ENCODE results near the gene GKN1.
A peak's percentile ranks its signal among the peaks of the same experiment; 100 is the strongest.

GKN1 gene

DNA sequence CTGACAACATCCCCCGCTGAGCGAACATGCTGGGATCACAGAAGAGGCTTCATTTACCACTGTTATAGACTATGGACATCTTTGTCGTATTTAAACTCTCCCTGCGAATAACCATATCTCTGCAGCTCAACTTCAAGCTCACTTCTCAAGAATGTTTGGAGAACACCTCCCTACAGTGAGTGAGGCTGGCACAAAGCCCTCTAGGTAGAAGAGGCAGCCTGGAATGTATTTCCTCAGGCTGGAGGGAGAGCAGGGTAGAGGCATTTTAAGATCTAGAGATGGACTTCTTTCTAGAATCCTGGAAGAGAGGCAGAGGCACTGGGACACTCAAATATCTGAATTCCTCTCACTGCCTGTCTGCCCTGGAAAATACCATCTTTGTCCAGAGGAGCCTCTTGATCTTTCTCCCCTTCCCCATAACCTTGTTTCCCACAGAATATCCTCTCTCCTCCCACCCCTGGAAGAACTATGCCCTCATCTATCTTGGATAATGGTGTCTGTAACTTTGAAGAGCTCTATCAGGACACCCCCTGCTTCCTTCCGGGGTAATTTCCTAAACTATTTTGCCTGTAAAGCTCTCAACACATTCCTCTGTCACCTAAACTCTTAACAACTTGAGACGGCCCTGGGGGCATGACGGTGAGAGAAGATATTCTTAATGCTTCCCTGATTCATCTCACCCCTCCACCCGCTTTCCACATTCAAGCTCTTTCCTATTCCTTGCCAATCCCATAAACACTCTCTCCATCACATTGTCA is 36.2 kb downstream of the GKN1 start:
- DNase-seq, result no peak

GRCh38 chr2:69011611-69012157 is 37.2 kb downstream of the GKN1 start:
- DNase-seq, result no peak

DNA sequence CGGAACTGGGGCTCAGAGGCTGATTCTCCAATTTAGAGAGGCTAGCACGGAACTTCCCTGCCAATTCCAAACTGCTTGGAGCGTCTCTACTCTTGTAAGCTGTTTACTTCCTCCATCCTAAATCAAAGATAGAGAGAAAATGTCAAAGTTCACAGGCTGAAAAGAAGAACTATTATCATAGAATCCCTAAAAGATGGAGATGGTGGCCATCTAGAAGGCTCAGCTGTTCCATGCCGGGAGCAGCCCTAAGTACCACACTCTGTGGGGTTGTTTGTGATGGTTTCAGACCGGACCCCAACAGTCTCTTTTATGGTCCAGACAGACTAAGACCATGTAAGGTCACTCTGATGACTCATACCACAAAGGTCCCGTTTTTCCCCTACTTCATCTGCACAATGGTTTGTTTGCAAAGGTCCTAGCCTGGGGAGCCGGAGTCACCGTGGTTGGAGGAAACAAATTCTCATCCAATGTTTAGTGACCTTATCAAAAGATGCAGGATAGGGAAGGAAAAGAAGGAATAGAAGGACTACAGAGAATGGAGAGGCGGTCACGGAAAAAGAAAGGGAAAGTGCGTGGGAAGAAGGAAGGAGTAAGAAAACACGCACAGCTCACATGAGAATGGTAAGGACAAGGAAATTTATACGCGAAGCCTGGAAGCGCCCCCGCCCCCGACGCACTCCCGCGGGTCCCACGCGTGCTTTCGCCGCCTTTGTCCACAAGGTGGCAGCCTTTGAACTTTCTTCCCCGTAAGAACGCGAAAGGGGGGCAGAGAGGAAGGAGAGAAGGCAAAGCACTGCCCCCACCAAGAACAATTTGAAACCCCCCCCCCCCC is 38.1 kb downstream of the GKN1 start:
- DNase-seq, result no peak

GRCh38 chr2:69013142-69013839 is 38.9 kb downstream of the GKN1 start, which contains the start of gene ANTXR1:
Gene ANTXR1 (plus strand): TSS chr2:69013179. CDS start chr2:69013500, 321 bp downstream.
- peak; percentile 21 for DNase-seq

- no peak for DNase-seq
These were observed 39.7 kb downstream of the GKN1 start for GRCh38 chr2:69013840-69014821.

DNA sequence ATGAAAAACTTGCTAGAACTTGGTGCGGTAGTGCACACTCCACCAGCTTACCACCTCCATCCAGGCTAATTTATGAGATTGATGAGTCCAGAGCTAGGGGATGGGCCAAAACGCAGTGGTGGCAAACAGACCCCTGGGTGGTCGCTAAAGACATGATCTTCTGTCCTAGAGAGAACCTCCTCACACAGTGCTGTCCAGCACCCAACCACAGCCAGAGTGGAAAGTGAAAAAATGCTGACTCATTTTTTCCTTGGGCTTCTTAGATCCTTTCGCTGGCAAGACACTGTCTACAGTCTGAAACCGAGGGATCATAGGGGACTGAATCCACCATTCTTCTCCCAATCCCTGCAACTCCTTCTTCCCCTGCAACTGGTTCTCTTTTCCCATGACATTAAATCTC is 42.6 kb downstream of the GKN1 start:
- DNase-seq, result no peak

GRCh38 chr2:69017835-69018234 is 43.4 kb downstream of the GKN1 start:
- no peak for DNase-seq

DNA sequence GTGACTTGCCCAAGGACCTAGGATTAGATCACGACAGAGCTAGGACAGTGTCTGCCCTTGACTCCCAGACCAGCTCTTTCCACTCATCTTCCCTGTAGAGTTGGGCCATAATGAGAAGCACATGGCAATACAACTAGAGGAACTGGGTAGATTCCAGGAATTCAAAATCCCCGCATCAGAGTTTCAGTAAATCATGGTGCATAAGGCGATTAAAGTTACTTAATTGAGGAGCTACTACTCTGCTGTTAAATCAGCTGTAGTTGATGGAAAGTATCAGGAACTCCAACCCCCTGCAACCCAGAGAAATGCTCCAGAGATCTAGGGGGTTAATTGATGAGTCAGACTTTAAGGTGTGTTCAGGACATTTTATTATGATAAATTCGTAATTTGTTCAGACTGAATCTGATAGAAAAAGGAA is 44.3 kb downstream of the GKN1 start:
- DNase-seq, result no peak

DNA sequence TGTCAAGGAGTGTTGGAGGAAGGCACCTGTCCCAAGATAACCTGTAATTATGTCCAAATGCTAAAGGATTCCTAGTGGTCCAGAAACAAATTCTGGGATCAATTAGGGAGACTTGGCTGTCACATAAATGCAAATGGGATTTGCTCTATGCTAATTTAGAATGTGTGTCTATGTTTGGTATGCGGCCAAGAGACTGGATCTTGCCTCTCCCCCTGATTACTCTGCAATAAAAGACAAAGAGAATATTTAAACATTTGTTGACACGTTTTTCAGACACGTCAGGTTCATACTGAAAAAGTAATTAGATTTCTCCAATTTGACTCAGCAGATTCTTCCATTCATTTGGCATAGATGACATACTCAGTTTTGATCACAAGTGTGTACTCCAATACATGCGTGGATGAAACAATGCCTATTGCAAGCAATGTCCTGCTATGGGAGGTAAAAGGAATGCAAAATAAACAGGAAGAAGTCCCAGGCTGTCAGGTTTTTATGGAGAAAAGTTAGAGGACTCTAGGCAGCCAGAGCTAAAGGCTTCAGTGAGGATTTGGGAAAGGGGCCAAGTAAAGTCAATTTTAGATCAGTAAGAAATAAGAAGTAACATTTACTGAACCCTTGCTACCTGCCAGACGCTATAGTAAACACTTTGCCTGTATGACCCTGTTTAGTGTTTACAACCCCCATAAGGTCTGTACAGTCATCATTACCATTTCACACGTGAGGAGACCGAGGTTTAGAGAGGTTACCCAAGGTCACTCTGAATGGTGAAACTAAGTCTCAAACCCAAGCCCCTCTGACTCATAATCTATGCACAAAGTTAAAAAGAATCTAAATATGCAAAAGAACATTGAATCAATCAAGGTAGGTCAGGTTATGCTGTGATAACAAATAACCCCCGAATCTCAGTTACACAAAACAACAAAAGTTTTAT is 46.3 kb downstream of the GKN1 start:
- DNase-seq, result no peak

DNA sequence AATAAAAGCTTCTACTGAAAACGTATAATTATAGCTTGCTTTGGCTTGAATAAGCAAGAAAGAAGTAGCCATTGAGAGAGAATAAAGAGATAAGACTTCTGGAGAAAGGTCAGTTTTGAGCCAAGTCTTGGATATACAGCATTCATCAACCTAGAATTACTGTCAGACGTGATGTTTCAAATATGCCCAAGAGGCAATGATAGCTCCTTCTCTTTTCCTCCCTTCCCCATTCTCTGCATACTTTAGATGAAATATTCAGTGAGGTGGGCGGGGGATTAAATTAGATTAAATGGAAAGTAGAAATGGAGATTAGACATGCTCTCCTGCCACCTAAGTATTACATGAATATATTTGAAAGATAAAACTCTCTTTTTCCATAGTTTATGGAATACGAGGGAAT is 47.3 kb downstream of the GKN1 start:
- no peak for DNase-seq

GRCh38 chr2:69022548-69022947 is 48.1 kb downstream of the GKN1 start:
- DNase-seq, result no peak

DNA sequence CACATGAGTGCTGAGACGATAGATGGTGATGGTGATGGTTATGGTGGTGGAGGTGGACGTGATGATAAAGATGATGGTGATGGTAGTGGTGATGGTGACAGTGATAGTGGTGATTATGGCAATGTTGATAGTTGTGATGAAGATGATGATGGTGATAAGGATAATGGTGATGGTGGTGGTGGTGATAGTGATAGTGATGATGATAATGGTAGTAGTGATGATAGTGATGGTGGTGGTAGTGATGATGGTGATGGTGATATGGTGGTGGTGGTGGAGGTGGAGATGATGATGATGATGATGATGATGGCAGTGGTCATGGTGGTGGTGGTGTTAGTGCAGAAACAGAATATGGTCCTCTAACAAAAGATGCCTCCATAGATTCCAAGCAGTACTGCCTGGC is 48.8 kb downstream of the GKN1 start:
- DNase-seq, result no peak

DNA sequence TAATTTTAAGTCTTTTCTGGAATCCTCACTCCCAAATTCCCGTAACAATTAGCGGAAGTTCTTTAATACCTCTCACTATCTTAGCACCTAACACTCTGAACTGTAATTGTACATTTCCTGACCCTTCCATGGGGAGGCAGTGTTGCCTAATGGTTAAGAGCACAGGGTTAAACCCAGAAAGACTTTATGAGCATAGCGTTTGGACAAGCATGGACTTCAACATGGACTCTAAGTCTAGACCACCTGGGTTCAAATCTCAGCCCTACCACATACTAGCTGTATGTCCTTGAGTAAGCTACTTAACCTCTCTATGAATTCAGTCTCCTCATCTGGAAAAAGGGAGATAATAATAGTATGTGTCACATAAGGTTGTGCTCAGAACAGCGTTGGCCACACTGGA is 51.6 kb downstream of the GKN1 start:
- peak; percentile 19 for DNase-seq

GRCh38 chr2:69026691-69027459 is 52.4 kb downstream of the GKN1 start:
- DNase-seq, result no peak

All from NCI-H1092 (cell line).